ENCODE results near the gene C10orf90.

GRCh38 chr10:126683466-126683865, 13.0 kb upstream of the C10orf90 start:
- TF ChIP-seq CTCF (IDR thresholded peaks at IDR 0.05) = no peak
- TF ChIP-seq POLR2AphosphoS5 (IDR thresholded peaks at IDR 0.05) = no peak
- TF ChIP-seq POLR2A (IDR thresholded peaks at IDR 0.05; ENCODE audit: low read depth) = no peak
- no peak for TF ChIP-seq EP300 (IDR thresholded peaks at IDR 0.05)
